HG03571 (cell line): Measurements from ENCODE around the gene CGB2.
"Not testable (repeated sequence)": the region's sequence is repeated elsewhere in the genome, so short reads cannot be mapped to it uniquely, and the experiment has no call there.

Experiments used
- ATAC-seq: cut with Tn5 transposase; IDR thresholded peaks from one replicate; pipeline ENCODE4 v1.9.1; 2021; ENCODE audit not compliant: unreplicated experiment

CGB2 gene

GRCh38 chr19:49036815-49037214 lies 5.1 kb downstream of the CGB2 start, which contains the start of gene CGB1:
CGB1 (minus strand) TSS chr19:49036895; CDS start chr19:49036711, 184 bp downstream.
- not testable (repeated sequence) for ATAC-seq

- not testable (repeated sequence) for ATAC-seq
These were observed 6.4 kb downstream of the CGB2 start for GRCh38 chr19:49038111-49038510.

GRCh38 chr19:49038557-49039276 lies 7.0 kb downstream of the CGB2 start:
- ATAC-seq: not testable (repeated sequence)

GRCh38 chr19:49039736-49040135 lies 8.0 kb downstream of the CGB2 start:
- not testable (repeated sequence) for ATAC-seq

GRCh38 chr19:49042177-49042576 lies 10.5 kb downstream of the CGB2 start:
- no peak for ATAC-seq

- not testable (repeated sequence) for ATAC-seq
These were observed 11.0 kb downstream of the CGB2 start for GRCh38 chr19:49042666-49043065.

- ATAC-seq: not testable (repeated sequence)
These were observed 11.9 kb downstream of the CGB2 start, which contains the start of gene CGB5 for GRCh38 chr19:49043548-49043947. CGB5 (plus strand) TSS chr19:49043848; CDS start chr19:49044210, 362 bp downstream.

- not testable (repeated sequence) for ATAC-seq
These were observed 17.3 kb downstream of the CGB2 start, which contains the start of gene CGB8 for GRCh38 chr19:49049011-49049410. CGB8 (minus strand) TSS chr19:49049111; CDS start chr19:49048739, 372 bp downstream.

GRCh38 chr19:49049834-49050233 lies 18.1 kb downstream of the CGB2 start:
- not testable (repeated sequence) for ATAC-seq

GRCh38 chr19:49050376-49051033 lies 18.8 kb downstream of the CGB2 start:
- ATAC-seq: not testable (repeated sequence)

GRCh38 chr19:49056101-49056901 lies 24.6 kb downstream of the CGB2 start:
- ATAC-seq: no peak

- not testable (repeated sequence) for ATAC-seq
These were observed 25.4 kb downstream of the CGB2 start for GRCh38 chr19:49056902-49057596.

GRCh38 chr19:49057636-49058234 lies 26.0 kb downstream of the CGB2 start, which contains the start of gene CGB7:
CGB7 (minus strand) TSS chr19:49057749; CDS start chr19:49055375, 2,374 bp downstream.
- no peak for ATAC-seq

GRCh38 chr19:49058562-49058961 lies 26.9 kb downstream of the CGB2 start:
- no peak for ATAC-seq

GRCh38 chr19:49059053-49059452 lies 27.4 kb downstream of the CGB2 start:
- ATAC-seq: no peak

- no peak for ATAC-seq
These were observed 29.3 kb downstream of the CGB2 start for GRCh38 chr19:49061000-49061399.

- ATAC-seq: no peak
These were observed 29.8 kb downstream of the CGB2 start for GRCh38 chr19:49061445-49061844.

- no peak for ATAC-seq
These were observed 32.4 kb downstream of the CGB2 start for GRCh38 chr19:49064029-49064629.

GRCh38 chr19:49064768-49065611 lies 33.3 kb downstream of the CGB2 start, which contains the start of gene NTF4:
NTF4 (minus strand) TSS chr19:49064818; CDS start chr19:49061997, 2,821 bp downstream.
- no peak for ATAC-seq
